ENCODE data around the gene HEBP2. TPM values are rescaled to one million over a fixed set of nuclear protein-coding genes. Genes with fewer than 3 reads are reported as not detected.

The HEBP2 gene
- total RNA-seq, 1 experiment from 2014 or later = 40.9 TPM

GRCh38 chr6:138418118-138418742 lies 14.2 kb downstream of the HEBP2 start (continued):
- TF ChIP-seq NFE2L1 (CRISPR knock-in tag; IDR thresholded peaks at IDR 0.05) (no peak), USF2 (CRISPR knock-in tag; IDR thresholded peaks at IDR 0.05) (no peak), ZNF281 (CRISPR knock-in tag; IDR thresholded peaks at IDR 0.05) (no peak), GTF2I (CRISPR knock-in tag; conservative IDR thresholded peaks at IDR 0.05) (no peak), ATF3 (CRISPR knock-in tag; conservative IDR thresholded peaks at IDR 0.05) (no peak), ARID4B (CRISPR knock-in tag; IDR thresholded peaks at IDR 0.05; ENCODE audit: borderline replicate concordance) (no peak), NFYB (CRISPR knock-in tag; conservative IDR thresholded peaks at IDR 0.05; ENCODE audit: low read depth) (no peak)

GRCh38 chr6:138419766-138420165 lies 15.7 kb downstream of the HEBP2 start:
- POLR2A ChIA-PET = no interaction called here
- DNase-seq (ENCODE audit: low spot score) (no peak), ATAC-seq (no peak)
- Mint-ChIP-seq H3K4me1 (no peaks in the 10 kb centered on the region), H3K27me3 (ENCODE audit: low read depth) (no peaks in the 10 kb centered on the region), H3K36me3 (peaks cover 31% of the 10 kb centered on the region), H3K9me3 (peaks cover 3% of the 10 kb centered on the region), H3K4me3 (no peak overlapping the region), H3K27ac (no peak overlapping the region)
- TF ChIP-seq SP1 (CRISPR knock-in tag; conservative IDR thresholded peaks at IDR 0.05) (no peak), ZBTB43 (CRISPR knock-in tag; IDR thresholded peaks at IDR 0.05) (no peak), ZNF396 (CRISPR knock-in tag; IDR thresholded peaks at IDR 0.05; ENCODE audit: borderline replicate concordance) (no peak), ATF2 (CRISPR knock-in tag; IDR thresholded peaks at IDR 0.05; ENCODE audit: borderline replicate concordance, low read depth) (no peak), MAX (CRISPR knock-in tag; IDR thresholded peaks at IDR 0.05) (no peak), ZNF232 (CRISPR knock-in tag; IDR thresholded peaks at IDR 0.05) (no peak), ZNF219 (CRISPR knock-in tag; IDR thresholded peaks at IDR 0.05; ENCODE audit: borderline replicate concordance) (no peak)
- CTCF ChIA-PET = no interaction called here

All from WTC11 (cell line).